ENCODE results near the gene STK38. TPM values are rescaled to one million over a fixed set of nuclear protein-coding genes. Genes with fewer than 3 reads are reported as not detected.
A peak's percentile ranks its signal among the peaks of the same experiment; 100 is the strongest.

STK38 gene
- total and polyA plus RNA-seq, 9 of the 15 experiments (the other 6 are each of a cell fraction or from before 2014, with no cell fraction given), result 5.7 to 28.7 (median 19.5) TPM

DNA sequence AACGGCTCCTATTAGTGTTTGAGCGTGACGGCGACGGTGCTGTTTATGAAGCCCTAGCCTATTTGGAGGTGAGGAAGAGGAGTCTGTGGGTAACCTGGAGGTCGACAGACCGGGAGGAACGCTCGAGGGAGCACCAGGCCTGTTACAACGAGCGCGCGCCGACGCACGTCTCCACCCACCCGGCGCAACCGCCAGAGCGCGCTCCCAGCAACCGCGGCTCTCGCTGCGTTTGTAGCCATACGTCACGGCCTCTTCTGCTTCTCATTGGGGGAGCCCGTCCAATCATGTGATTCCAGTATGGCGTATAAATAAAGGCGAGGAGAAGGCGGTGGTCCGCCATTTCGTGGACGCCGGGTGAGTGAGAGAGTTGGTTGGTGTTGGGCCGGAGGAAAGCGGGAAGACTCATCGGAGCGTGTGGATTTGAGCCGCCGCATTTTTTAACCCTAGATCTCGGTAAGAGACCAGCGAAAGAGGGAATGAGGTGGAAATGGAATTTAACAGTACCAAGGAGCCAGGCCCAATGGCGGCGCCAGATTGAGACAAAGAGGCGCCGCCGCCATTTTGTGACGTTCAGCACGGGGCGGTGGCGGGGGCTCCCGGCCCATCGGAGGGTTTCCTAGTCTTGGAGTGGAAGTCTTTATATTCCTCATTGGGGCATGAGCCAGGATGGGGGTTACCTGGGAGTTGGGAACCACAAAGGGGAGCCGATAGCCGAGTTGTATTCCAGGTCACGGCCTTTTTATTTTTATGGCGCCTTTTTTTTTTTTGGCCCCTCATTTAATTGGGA is 46.9 kb upstream of the STK38 start, which contains the start of gene SRSF3 (continued):
- TF ChIP-seq PCBP2 (IDR thresholded peaks at IDR 0.05; ENCODE audit: low read depth, low read length, poor library complexity, severe bottlenecking), result peak; percentile 26
- no peak for TF ChIP-seq ZNF717 (CRISPR knock-in tag; IDR thresholded peaks at IDR 0.05)
- 0 out of 2 replicates have a peak, but pooled peaks have one; percentile 15 for TF ChIP-seq ZC3H8 (IDR thresholded peaks at IDR 0.05)
- TF ChIP-seq IRF2 (CRISPR knock-in tag; IDR thresholded peaks at IDR 0.05), result no peak
- TF ChIP-seq UBTF (IDR thresholded peaks at IDR 0.05; ENCODE audit: borderline replicate concordance in 1 of 2, low read depth in 2 of 2, low read length in 2 of 2), result no peak
- 0 out of 2 replicates have a peak, but pooled peaks have one; percentile 45 for TF ChIP-seq SLC30A9 (CRISPR knock-in tag; IDR thresholded peaks at IDR 0.05)
- TF ChIP-seq ARID2 (IDR thresholded peaks at IDR 0.05), result no peak; the same call in 1 of the 2 replicates
- peak; percentile 84 for TF ChIP-seq NCOR1 (IDR thresholded peaks at IDR 0.05)
- peak; percentile 72 for TF ChIP-seq ATF1 (CRISPR knock-in tag; IDR thresholded peaks at IDR 0.05)
- peak; percentile 98 for TF ChIP-seq ATF1 (tag; IDR thresholded peaks at IDR 0.05)
- TF ChIP-seq ARNT (IDR thresholded peaks at IDR 0.05), result peak; percentile 78 to 82; a peak in 3 of 4 replicates
- TF ChIP-seq ZNF507 (tag; conservative IDR thresholded peaks at IDR 0.05), result no peak
- peak; percentile 82 to 91 for TF ChIP-seq MNT (conservative IDR thresholded peaks at IDR 0.05)
- no peak for TF ChIP-seq KLF16 (IDR thresholded peaks at IDR 0.05)
- peak; percentile 80; the same call in 1 of the 2 replicates for TF ChIP-seq SREBF1 (IDR thresholded peaks at IDR 0.05; ENCODE audit: borderline replicate concordance, low read depth, low read length)
- peak; percentile 52; the same call in 1 of the 2 replicates for TF ChIP-seq ZNF707 (CRISPR knock-in tag; conservative IDR thresholded peaks at IDR 0.05)
- peak; percentile 61; the same call in 1 of the 2 replicates for TF ChIP-seq CBFB (CRISPR knock-in tag; IDR thresholded peaks at IDR 0.05)
- TF ChIP-seq KDM5B (IDR thresholded peaks at IDR 0.05; ENCODE audit: insufficient replicate concordance, low read depth, low read length), result peak; percentile 100
- peak; percentile 99 for TF ChIP-seq TAF1 (IDR thresholded peaks at IDR 0.05; ENCODE audit: control insufficient read depth, extremely low read depth, insufficient read depth, low read length, severe bottlenecking)
- peak; percentile 62; the same call in 1 of the 2 replicates for TF ChIP-seq EHMT2 (IDR thresholded peaks at IDR 0.05)
- TF ChIP-seq RBM14 (IDR thresholded peaks at IDR 0.05; ENCODE audit: borderline replicate concordance, insufficient read depth, low read depth, low read length), result peak; percentile 38; the same call in 1 of the 2 replicates
- 0 out of 2 replicates have a peak, but pooled peaks have one; percentile 60 for TF ChIP-seq ATF6 (CRISPR knock-in tag; IDR thresholded peaks at IDR 0.05)

All from K562 (cell line).